Neural crest cell (in vitro differentiated cells): ENCODE data around the gene CES5A. TPM values are rescaled to one million over a fixed set of nuclear protein-coding genes. Genes with fewer than 3 reads are reported as not detected.

ENCODE experiments used
- DNase-seq: peaks from one replicate; pipeline ENCODE4 v3.0.0; 2021; ENCODE audit warnings: low read depth, mixed read lengths, low spot score
- H3K27ac Mint-ChIP-seq: one replicate; pipeline ENCODE4 v1.8.0; 2021; ENCODE audit warnings: mild to moderate bottlenecking, mixed read lengths; ENCODE audit not compliant: unreplicated experiment
- H3K27me3 Mint-ChIP-seq: 2 replicates; pipeline ENCODE4 v1.8.0; 2021; ENCODE audit warnings: low read depth, mild to moderate bottlenecking, mixed read lengths
- H3K36me3 Mint-ChIP-seq: 2 replicates; pipeline ENCODE4 v1.8.0; 2021; ENCODE audit warnings: low read depth, mild to moderate bottlenecking, mixed read lengths
- H3K4me1 Mint-ChIP-seq: 2 replicates; pipeline ENCODE4 v1.8.0; 2021; ENCODE audit warnings: mixed read lengths
- H3K4me3 Mint-ChIP-seq: one replicate; pipeline ENCODE4 v1.8.0; 2021; ENCODE audit warnings: mild to moderate bottlenecking, mixed read lengths
- H3K9me3 Mint-ChIP-seq: 2 replicates; pipeline ENCODE4 v1.8.0; 2021; ENCODE audit warnings: mixed read lengths
- total RNA-seq: library from RNA; stranded (reverse); gene quantifications from 2 replicates; pipeline ENCODE4 v1.2.1, GENCODE V29; 2021
- TF ChIP-seq, protein P1 (sequence below): fragments of 200-600 bp; sonication (generic); conservative IDR thresholded peaks from 2 replicates; pipeline ENCODE4 v1.5.0; 2021; ENCODE audit warnings: antibody characterized with exemption, mild to moderate bottlenecking

CES5A gene
- total RNA-seq, 1 donor from 2014 or later: not detected

DNA sequence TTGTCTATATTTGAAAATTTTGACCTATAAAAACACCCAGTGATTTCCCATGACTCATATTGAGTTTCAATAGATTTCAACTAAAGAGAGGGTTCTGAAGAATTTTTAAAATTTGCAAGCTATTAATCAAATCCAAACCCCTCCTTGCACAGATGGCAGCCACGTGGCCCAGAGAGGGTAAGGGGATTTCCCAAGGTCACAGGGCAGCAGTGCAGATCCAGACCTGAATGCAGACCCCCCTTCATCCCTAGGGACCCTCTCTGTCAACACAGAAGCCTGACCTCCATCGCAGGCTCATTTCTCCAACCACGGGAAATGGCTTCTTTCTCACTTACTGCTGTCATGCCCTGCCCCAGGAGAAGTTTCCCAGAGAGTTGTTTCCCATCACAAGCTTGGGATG, 24.7 kb upstream of the CES5A start:
- Mint-ChIP-seq H3K36me3 (peaks cover 2% of the 10 kb centered on the region), H3K4me1 (peaks cover 15% of the 10 kb centered on the region), H3K9me3 (peaks cover 11% of the 10 kb centered on the region), H3K4me3 (no peak overlapping the region), H3K27me3 (peaks cover 12% of the 10 kb centered on the region), H3K27ac (no peak overlapping the region)
- DNase-seq: no peak
- TF ChIP-seq, protein P1, sequence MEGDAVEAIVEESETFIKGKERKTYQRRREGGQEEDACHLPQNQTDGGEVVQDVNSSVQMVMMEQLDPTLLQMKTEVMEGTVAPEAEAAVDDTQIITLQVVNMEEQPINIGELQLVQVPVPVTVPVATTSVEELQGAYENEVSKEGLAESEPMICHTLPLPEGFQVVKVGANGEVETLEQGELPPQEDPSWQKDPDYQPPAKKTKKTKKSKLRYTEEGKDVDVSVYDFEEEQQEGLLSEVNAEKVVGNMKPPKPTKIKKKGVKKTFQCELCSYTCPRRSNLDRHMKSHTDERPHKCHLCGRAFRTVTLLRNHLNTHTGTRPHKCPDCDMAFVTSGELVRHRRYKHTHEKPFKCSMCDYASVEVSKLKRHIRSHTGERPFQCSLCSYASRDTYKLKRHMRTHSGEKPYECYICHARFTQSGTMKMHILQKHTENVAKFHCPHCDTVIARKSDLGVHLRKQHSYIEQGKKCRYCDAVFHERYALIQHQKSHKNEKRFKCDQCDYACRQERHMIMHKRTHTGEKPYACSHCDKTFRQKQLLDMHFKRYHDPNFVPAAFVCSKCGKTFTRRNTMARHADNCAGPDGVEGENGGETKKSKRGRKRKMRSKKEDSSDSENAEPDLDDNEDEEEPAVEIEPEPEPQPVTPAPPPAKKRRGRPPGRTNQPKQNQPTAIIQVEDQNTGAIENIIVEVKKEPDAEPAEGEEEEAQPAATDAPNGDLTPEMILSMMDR: no peak

DNA sequence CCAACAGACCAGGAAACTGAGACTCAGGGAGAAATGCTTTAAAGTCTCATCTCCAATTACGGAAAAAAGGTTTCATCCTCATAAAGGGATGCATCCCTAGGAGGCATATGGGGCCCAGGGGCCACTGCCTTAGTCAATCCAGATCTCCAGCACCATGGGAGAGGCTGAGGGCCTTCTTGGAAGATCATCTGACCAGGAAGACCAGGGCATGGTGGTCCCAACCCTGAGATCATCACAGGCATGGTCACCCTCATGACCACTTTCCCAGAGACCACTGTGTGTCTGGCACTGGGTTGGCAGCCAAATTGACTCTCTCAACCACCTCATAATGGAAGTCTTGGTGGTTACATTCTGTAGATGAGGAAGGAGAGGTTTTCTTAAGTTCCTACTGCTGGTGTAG, 23.4 kb upstream of the CES5A start:
- DNase-seq: no peak
- Mint-ChIP-seq H3K9me3 (peaks cover 11% of the 10 kb centered on the region), H3K27me3 (peaks cover 9% of the 10 kb centered on the region), H3K27ac (peak overlapping the region; percentile 67), H3K4me1 (peaks cover 15% of the 10 kb centered on the region), H3K36me3 (peaks cover 2% of the 10 kb centered on the region), H3K4me3 (no peak overlapping the region)
- TF ChIP-seq, protein P1: no peak

GRCh38 chr16:55892821-55893220, 17.6 kb upstream of the CES5A start:
- peaks cover 4% of the 10 kb centered on the region for H3K27me3 Mint-ChIP-seq

GRCh38 chr16:55889518-55889917, 14.3 kb upstream of the CES5A start:
- Mint-ChIP-seq H3K4me3 (no peak overlapping the region), H3K9me3 (peaks cover 18% of the 10 kb centered on the region), H3K27ac (no peak overlapping the region), H3K4me1 (no peaks in the 10 kb centered on the region), H3K27me3 (peaks cover 4% of the 10 kb centered on the region), H3K36me3 (peaks cover 8% of the 10 kb centered on the region)
- TF ChIP-seq, protein P1: no peak
- DNase-seq: no peak

More at GRCh38 chr16:55892821-55893220, 17.6 kb upstream of the CES5A start:
- DNase-seq: no peak
- H3K4me1 Mint-ChIP-seq: no peaks in the 10 kb centered on the region
- H3K36me3 Mint-ChIP-seq: peaks cover 8% of the 10 kb centered on the region
- H3K4me3 Mint-ChIP-seq: no peak overlapping the region
- no peak overlapping the region for H3K27ac Mint-ChIP-seq
- H3K9me3 Mint-ChIP-seq: peaks cover 20% of the 10 kb centered on the region
- TF ChIP-seq, protein P1: no peak

DNA sequence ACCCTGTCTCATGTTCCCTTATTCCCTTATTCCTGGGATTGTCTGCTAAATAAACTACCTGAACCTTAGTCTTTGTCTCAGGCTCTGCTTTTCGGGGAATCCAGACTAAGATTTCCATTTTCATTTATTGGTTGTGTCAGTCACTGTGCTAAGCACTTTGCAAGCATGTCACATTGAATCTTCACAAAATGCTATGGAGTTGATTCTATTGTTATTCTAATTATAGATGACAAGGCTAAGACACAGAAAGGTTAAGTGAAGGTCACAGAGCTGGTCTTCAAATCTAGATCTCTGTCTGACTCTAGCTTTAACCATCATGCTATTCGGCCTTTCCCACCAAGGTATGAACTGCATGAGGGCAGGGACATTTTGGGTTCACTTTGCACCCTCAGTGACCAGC, 13.4 kb upstream of the CES5A start:
- Mint-ChIP-seq H3K4me3 (no peak overlapping the region), H3K4me1 (no peaks in the 10 kb centered on the region), H3K27ac (no peak overlapping the region), H3K27me3 (peaks cover 4% of the 10 kb centered on the region), H3K9me3 (peaks cover 20% of the 10 kb centered on the region), H3K36me3 (peaks cover 8% of the 10 kb centered on the region)
- TF ChIP-seq, protein P1: no peak
- no peak for DNase-seq

- no peaks in the 10 kb centered on the region for H3K9me3 Mint-ChIP-seq
- H3K4me1 Mint-ChIP-seq: peaks cover 9% of the 10 kb centered on the region
- no peak for DNase-seq
- TF ChIP-seq, protein P1: no peak
- peaks cover 19% of the 10 kb centered on the region for H3K27me3 Mint-ChIP-seq
- H3K4me3 Mint-ChIP-seq: no peak overlapping the region
- H3K27ac Mint-ChIP-seq: peak overlapping the region; percentile 40
- H3K36me3 Mint-ChIP-seq: no peaks in the 10 kb centered on the region
Observed at GRCh38 chr16:55876854-55877253, 1.7 kb upstream of the CES5A start.
